HG02970 (cell line): ENCODE results near the gene STAT5B.
"Not testable (repeated sequence)": the region's sequence is repeated elsewhere in the genome, so short reads cannot be mapped to it uniquely, and the experiment has no call there.

Source experiments
- ATAC-seq: cut with Tn5 transposase; IDR thresholded peaks from one replicate; pipeline ENCODE4 v1.9.1; 2021; ENCODE audit warnings: mild to moderate bottlenecking, moderate library complexity, moderate number of reproducible peaks; ENCODE audit not compliant: unreplicated experiment, low FRiP score

Gene STAT5B

GRCh38 chr17:42271006-42271778 is 5.0 kb downstream of the STAT5B start:
- ATAC-seq: no peak

- ATAC-seq: no peak
Measured at GRCh38 chr17:42270596-42270995, 5.6 kb downstream of the STAT5B start.

GRCh38 chr17:42270170-42270535 is 6.0 kb downstream of the STAT5B start:
- no peak for ATAC-seq

- ATAC-seq: no peak
Measured at GRCh38 chr17:42268236-42268635, 8.0 kb downstream of the STAT5B start.

GRCh38 chr17:42266918-42267766 is 9.0 kb downstream of the STAT5B start:
- ATAC-seq: no peak

GRCh38 chr17:42266462-42266861 is 9.7 kb downstream of the STAT5B start:
- no peak for ATAC-seq

GRCh38 chr17:42264366-42264765 is 11.8 kb downstream of the STAT5B start:
- not testable (repeated sequence) for ATAC-seq

GRCh38 chr17:42260318-42260717 is 15.9 kb downstream of the STAT5B start:
- ATAC-seq: no peak

GRCh38 chr17:42255445-42255844 is 20.7 kb downstream of the STAT5B start:
- no peak for ATAC-seq

GRCh38 chr17:42253578-42253977 is 22.6 kb downstream of the STAT5B start:
- no peak for ATAC-seq

GRCh38 chr17:42252597-42253550 is 23.3 kb downstream of the STAT5B start:
- no peak for ATAC-seq

- ATAC-seq: no peak
Measured at GRCh38 chr17:42251115-42251514, 25.1 kb downstream of the STAT5B start.

- no peak for ATAC-seq
Measured at GRCh38 chr17:42249681-42250446, 26.3 kb downstream of the STAT5B start.

GRCh38 chr17:42248351-42249179 is 27.6 kb downstream of the STAT5B start:
- ATAC-seq: no peak

- no peak for ATAC-seq
Measured at GRCh38 chr17:42247734-42248133, 28.5 kb downstream of the STAT5B start.

GRCh38 chr17:42246515-42246914 is 29.7 kb downstream of the STAT5B start:
- ATAC-seq: no peak

GRCh38 chr17:42245183-42245582 is 31.0 kb downstream of the STAT5B start:
- ATAC-seq: not testable (repeated sequence)

GRCh38 chr17:42244116-42244515 is 32.1 kb downstream of the STAT5B start:
- not testable (repeated sequence) for ATAC-seq

- no peak for ATAC-seq
Measured at GRCh38 chr17:42243493-42243982, 32.7 kb downstream of the STAT5B start.
